ENCODE data around the gene ADAMTS17. TPM values are rescaled to one million over a fixed set of nuclear protein-coding genes. Genes with fewer than 3 reads are reported as not detected.
"Not testable (repeated sequence)": the region's sequence is repeated elsewhere in the genome, so short reads cannot be mapped to it uniquely, and the experiment has no call there.

ADAMTS17 gene
- total RNA-seq, 1 experiment from 2014 or later = 3.2 TPM

DNA sequence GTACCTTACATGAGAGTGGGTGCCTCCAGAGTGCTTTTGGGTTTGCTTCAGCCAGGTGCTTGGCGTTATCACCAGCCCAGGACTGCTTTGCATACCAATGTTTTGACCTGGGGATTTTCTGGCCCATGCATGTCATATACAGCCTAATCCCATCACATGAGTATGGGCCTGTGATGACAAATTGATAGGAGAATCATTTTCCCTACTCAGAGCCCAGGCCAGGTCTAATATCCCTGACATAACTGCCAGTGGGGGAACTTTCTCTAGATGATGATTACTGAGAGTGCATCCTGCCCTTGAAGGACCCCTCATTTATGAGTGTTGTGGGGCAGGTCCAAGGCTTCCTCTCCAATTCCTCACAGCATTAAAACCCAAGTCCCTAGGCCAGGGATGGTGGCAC lies 411.1 kb downstream of the ADAMTS17 start:
- Histone ChIP-seq H3K4me2 (no peak overlapping the region), H3K27ac (no peak overlapping the region), H3K4me1 (replicated peaks; ENCODE audit: insufficient read depth) (peaks cover 8% of the 10 kb centered on the region), H3K9me2 (ENCODE audit: insufficient read depth) (no peaks in the 10 kb centered on the region), H3K4me3 (no peak overlapping the region), H3K36me3 (ENCODE audit: low read depth) (no peaks in the 10 kb centered on the region), H2AFZ (no peak overlapping the region), H3K27me3 (ENCODE audit: insufficient read depth, low read depth) (no peaks in the 10 kb centered on the region), H3K79me2 (ENCODE audit: low read depth) (no peaks in the 10 kb centered on the region), H3F3A (ENCODE audit: insufficient read depth, low read depth) (peaks cover 13% of the 10 kb centered on the region; the same call in 1 of the 2 replicates), H3K9me3 (ENCODE audit: insufficient read depth, low read depth) (no peaks in the 10 kb centered on the region), H4K20me1 (ENCODE audit: insufficient read depth) (no peaks in the 10 kb centered on the region)
- BruUV-seq (replicated peaks) = no TSS peak
- intact Hi-C loops (cut with micrococcal nuclease; ENCODE audit: unreplicated experiment) = no loop called here
- ChIA-PET CTCF (no interaction called here), POLR2A (ENCODE audit: unreplicated experiment) (no interaction called here)
- DNase-seq = no peak
- no peak for TF ChIP-seq EZH2 (IDR thresholded peaks at IDR 0.05; ENCODE audit: low read depth)
- TF ChIP-seq, protein P1, sequence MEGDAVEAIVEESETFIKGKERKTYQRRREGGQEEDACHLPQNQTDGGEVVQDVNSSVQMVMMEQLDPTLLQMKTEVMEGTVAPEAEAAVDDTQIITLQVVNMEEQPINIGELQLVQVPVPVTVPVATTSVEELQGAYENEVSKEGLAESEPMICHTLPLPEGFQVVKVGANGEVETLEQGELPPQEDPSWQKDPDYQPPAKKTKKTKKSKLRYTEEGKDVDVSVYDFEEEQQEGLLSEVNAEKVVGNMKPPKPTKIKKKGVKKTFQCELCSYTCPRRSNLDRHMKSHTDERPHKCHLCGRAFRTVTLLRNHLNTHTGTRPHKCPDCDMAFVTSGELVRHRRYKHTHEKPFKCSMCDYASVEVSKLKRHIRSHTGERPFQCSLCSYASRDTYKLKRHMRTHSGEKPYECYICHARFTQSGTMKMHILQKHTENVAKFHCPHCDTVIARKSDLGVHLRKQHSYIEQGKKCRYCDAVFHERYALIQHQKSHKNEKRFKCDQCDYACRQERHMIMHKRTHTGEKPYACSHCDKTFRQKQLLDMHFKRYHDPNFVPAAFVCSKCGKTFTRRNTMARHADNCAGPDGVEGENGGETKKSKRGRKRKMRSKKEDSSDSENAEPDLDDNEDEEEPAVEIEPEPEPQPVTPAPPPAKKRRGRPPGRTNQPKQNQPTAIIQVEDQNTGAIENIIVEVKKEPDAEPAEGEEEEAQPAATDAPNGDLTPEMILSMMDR (conservative IDR thresholded peaks at IDR 0.05) = no peak

DNA sequence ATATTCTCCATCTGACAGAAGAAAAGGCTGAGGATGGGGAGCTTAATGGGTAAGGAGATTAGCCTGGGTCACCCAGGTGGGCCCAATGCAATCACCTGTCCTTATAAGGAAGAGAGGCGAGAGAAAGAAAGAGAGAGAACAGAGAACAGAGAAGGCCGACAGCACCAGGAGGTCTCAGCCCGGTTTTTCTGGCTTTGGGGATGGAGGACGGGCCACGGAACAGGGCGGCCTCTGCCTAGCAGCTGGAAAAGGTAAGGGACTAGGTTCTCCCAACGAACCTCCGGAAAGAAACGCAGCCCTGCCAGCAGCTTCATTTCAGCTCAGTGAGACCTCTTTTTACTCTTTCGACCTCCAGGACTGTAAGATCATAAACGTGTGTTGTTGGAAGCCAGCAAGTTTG lies 412.5 kb downstream of the ADAMTS17 start:
- no peaks in the 10 kb centered on the region for H3K36me3 ChIP-seq (ENCODE audit: low read depth)
- no peak for DNase-seq
- TF ChIP-seq EZH2 (IDR thresholded peaks at IDR 0.05; ENCODE audit: low read depth) = no peak
- TF ChIP-seq, protein P1 (conservative IDR thresholded peaks at IDR 0.05) = no peak
- CTCF ChIA-PET = interaction anchor here (1.3 kb wide), 1 partner anchor 410 kb away, joined by 5 read pairs; no protein-coding TSS in a partner anchor
- no peak overlapping the region for H2AFZ ChIP-seq
- no peak overlapping the region for H3K27ac ChIP-seq
- H3K4me3 ChIP-seq = peak overlapping the region; percentile 69; the same call in 1 of the 2 replicates
- POLR2A ChIA-PET (ENCODE audit: unreplicated experiment) = no interaction called here
- H3K4me2 ChIP-seq = peak overlapping the region; percentile 98
- BruUV-seq (replicated peaks) = no TSS peak
- peaks cover 14% of the 10 kb centered on the region; the same call in 1 of the 2 replicates for H3F3A ChIP-seq (ENCODE audit: insufficient read depth, low read depth)
- no peaks in the 10 kb centered on the region for H3K9me3 ChIP-seq (ENCODE audit: insufficient read depth, low read depth)
- H4K20me1 ChIP-seq (ENCODE audit: insufficient read depth) = no peaks in the 10 kb centered on the region
- peaks cover 8% of the 10 kb centered on the region for H3K4me1 ChIP-seq (replicated peaks; ENCODE audit: insufficient read depth)
- no peaks in the 10 kb centered on the region for H3K9me2 ChIP-seq (ENCODE audit: insufficient read depth)
- no peaks in the 10 kb centered on the region for H3K79me2 ChIP-seq (ENCODE audit: low read depth)
- H3K27me3 ChIP-seq (ENCODE audit: insufficient read depth, low read depth) = peaks cover 6% of the 10 kb centered on the region; the same call in 1 of the 2 replicates
- intact Hi-C loops (cut with micrococcal nuclease; ENCODE audit: unreplicated experiment) = loop anchor here (2.0 to 10.0 kb wide), 5 partner anchors 410 to 676 kb away; partner anchors contain the start of genes ASB7 and LINS1

DNA sequence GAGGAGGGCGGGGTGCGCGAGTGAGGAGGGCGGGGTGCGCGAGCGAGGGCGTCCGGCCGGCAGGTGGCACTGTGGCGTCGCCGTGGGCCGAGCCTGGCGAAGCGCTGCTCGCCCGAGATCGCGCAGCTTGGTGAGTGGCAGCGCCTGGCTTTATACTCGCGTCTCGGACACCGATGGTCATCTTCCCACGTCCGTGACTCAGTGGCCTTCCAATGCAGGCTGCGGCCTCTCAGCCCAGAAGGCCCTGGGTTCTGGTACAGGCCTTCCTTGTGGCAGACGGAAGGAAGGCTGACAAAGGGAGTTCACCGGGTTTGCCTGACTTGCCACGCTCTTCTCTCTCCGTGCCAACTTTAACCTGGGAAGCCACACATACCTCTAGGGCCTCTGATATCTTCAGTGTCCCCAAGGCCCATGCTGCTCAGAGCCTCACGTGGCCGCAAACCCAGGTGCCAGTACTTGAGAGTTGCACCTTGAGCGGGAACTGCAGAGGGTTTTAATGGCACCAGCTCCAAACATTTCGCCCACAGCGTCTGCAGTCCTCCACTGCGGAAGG lies 413.3 kb downstream of the ADAMTS17 start:
- Histone ChIP-seq H3F3A (ENCODE audit: insufficient read depth, low read depth) (peaks cover 14% of the 10 kb centered on the region; the same call in 1 of the 2 replicates), H3K27ac (peak overlapping the region; percentile 40; the same call in 1 of the 2 replicates), H3K9me2 (ENCODE audit: insufficient read depth) (no peaks in the 10 kb centered on the region), H3K4me3 (peak overlapping the region; percentile 69), H3K27me3 (ENCODE audit: insufficient read depth, low read depth) (peaks cover 13% of the 10 kb centered on the region; the same call in 1 of the 2 replicates), H3K9me3 (ENCODE audit: insufficient read depth, low read depth) (no peaks in the 10 kb centered on the region), H2AFZ (peak overlapping the region; percentile 98), H3K4me2 (peak overlapping the region; percentile 98), H3K36me3 (ENCODE audit: low read depth) (no peaks in the 10 kb centered on the region), H3K4me1 (replicated peaks; ENCODE audit: insufficient read depth) (peaks cover 8% of the 10 kb centered on the region), H4K20me1 (ENCODE audit: insufficient read depth) (no peaks in the 10 kb centered on the region), H3K79me2 (ENCODE audit: low read depth) (no peaks in the 10 kb centered on the region)
- no peak for TF ChIP-seq EZH2 (IDR thresholded peaks at IDR 0.05; ENCODE audit: low read depth)
- TF ChIP-seq, protein P1 (conservative IDR thresholded peaks at IDR 0.05) = peak; percentile 68
- intact Hi-C loops (cut with micrococcal nuclease; ENCODE audit: unreplicated experiment) = loop anchor here (2.0 to 10.0 kb wide), 5 partner anchors 410 to 676 kb away; partner anchors contain the start of genes ASB7 and LINS1
- no TSS peak for BruUV-seq (replicated peaks)
- DNase-seq = peak; percentile 47 to 83
- POLR2A ChIA-PET (ENCODE audit: unreplicated experiment) = no interaction called here
- CTCF ChIA-PET = interaction anchor here (0.7 to 1.3 kb wide), 2 partner anchors 411 to 423 kb away, joined by 4 to 5 read pairs; no protein-coding TSS in a partner anchor

DNA sequence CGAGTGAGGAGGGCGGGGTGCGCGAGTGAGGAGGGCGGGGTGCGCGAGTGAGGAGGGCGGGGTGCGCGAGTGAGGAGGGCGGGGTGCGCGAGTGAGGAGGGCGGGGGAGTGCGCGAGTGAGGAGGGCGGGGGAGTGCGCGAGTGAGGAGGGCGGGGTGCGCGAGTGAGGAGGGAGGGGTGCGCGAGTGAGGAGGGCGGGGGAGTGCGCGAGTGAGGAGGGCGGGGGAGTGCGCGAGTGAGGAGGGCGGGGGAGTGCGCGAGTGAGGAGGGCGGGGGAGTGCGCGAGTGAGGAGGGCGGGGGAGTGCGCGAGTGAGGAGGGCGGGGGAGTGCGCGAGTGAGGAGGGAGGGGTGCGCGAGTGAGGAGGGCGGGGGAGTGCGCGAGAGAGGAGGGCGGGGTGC lies 415.2 kb downstream of the ADAMTS17 start:
- H3K27me3 ChIP-seq (ENCODE audit: insufficient read depth, low read depth) = peaks cover 22% of the 10 kb centered on the region; the same call in 1 of the 2 replicates
- H3F3A ChIP-seq (ENCODE audit: insufficient read depth, low read depth) = peaks cover 14% of the 10 kb centered on the region; the same call in 1 of the 2 replicates
- BruUV-seq (replicated peaks); H3K4me1 ChIP-seq (replicated peaks; ENCODE audit: insufficient read depth); POLR2A ChIA-PET (ENCODE audit: unreplicated experiment); CTCF ChIA-PET; H3K27ac ChIP-seq; H3K9me3 ChIP-seq (ENCODE audit: insufficient read depth, low read depth); H3K4me2 ChIP-seq; H4K20me1 ChIP-seq (ENCODE audit: insufficient read depth); H3K4me3 ChIP-seq; DNase-seq; H3K79me2 ChIP-seq (ENCODE audit: low read depth); H3K36me3 ChIP-seq (ENCODE audit: low read depth); H2AFZ ChIP-seq; H3K9me2 ChIP-seq (ENCODE audit: insufficient read depth): not testable (repeated sequence)
- intact Hi-C loops (cut with micrococcal nuclease; ENCODE audit: unreplicated experiment) = loop anchor here (5.0 to 10.0 kb wide), 3 partner anchors 648 to 678 kb away; partner anchors contain the start of genes ASB7 and LINS1
